Thyroid gland (tissue), 4 donors: ENCODE results near the gene IMP3. TPM values are rescaled to one million over a fixed set of nuclear protein-coding genes. Genes with fewer than 3 reads are reported as not detected.

Experiments used
- DNase-seq, 2 donors: peaks; one replicate each; pipeline ENCODE4 v3.0.0-alpha.2; 2019
- H3K27ac ChIP-seq, 3 donors: fragments of 200-600 bp; sonication (generic); 1 replicate in 2 of 3; 2 replicates in 1 of 3; pipeline ENCODE4 v1.5.1; 2016 to 2019; ENCODE audit warnings: mild to moderate bottlenecking in 1 of 3, moderate library complexity in 1 of 3
- H3K27me3 ChIP-seq: fragments of 200-600 bp; sonication (generic); one replicate; pipeline ENCODE4 v1.5.1; 2019
- H3K36me3 ChIP-seq, 2 donors: fragments of 200-600 bp; sonication (generic); one replicate each; pipeline ENCODE4 v1.5.1; 2016 to 2019
- H3K4me1 ChIP-seq, 2 donors: fragments of 200-600 bp; sonication (generic); one replicate each; pipeline ENCODE4 v1.5.1; 2017 to 2019
- H3K4me3 ChIP-seq, 3 donors: fragments of 200-600 bp; sonication (generic); replicated peaks in 1 of 3; 1 replicate in 2 of 3; 2 replicates in 1 of 3; pipeline ENCODE4 v1.5.1; 2016; ENCODE audit warnings: mild to moderate bottlenecking in 1 of 3
- H3K9me3 ChIP-seq: fragments of 200-600 bp; sonication (generic); one replicate; pipeline ENCODE4 v1.5.1; 2017
- POLR2A ChIP-seq, 2 donors: fragments of 450-650 bp; IDR thresholded peaks; one replicate each; pipeline ENCODE4 v1.6.1; 2017; ENCODE audit warnings: antibody characterized with exemption in 2 of 2, mild to moderate bottlenecking in 2 of 2, moderate library complexity in 1 of 2
- WGBS, 2 donors: methylation state at CpG; one replicate each; pipeline ENCODE4 v1.1.5; 2017; 5-methylcytosine and 5-hydroxymethylcytosine counted together
- intact Hi-C: fragments of 100-400 bp; cut with DNase I; formaldehyde crosslinking; loops from one replicate; pipeline ENCODE4 v1.15.1; 2023
- total RNA-seq, 4 donors: library from RNA; depleted of rRNA; stranded (reverse); fragments of >200 nt; gene quantifications; one replicate each; pipeline ENCODE4 v1.2.3, GENCODE V29; 2016
- TF ChIP-seq, protein P1 (sequence below), 6 experiments: fragments of 200-600 bp in 3 of 6; fragments of 450-650 bp in 3 of 6; sonication (generic) in 3 of 6; IDR thresholded peaks; one replicate each; pipeline ENCODE4 v1.5.1; 2016 to 2019; ENCODE audit warnings: antibody characterized with exemption in 6 of 6, mild to moderate bottlenecking in 2 of 6, inconsistent platforms in 1 of 6, moderate library complexity in 1 of 6

IMP3 gene
- total RNA-seq, 4 donors from 2014 or later = 75.2 to 187 (median 133) TPM

DNA sequence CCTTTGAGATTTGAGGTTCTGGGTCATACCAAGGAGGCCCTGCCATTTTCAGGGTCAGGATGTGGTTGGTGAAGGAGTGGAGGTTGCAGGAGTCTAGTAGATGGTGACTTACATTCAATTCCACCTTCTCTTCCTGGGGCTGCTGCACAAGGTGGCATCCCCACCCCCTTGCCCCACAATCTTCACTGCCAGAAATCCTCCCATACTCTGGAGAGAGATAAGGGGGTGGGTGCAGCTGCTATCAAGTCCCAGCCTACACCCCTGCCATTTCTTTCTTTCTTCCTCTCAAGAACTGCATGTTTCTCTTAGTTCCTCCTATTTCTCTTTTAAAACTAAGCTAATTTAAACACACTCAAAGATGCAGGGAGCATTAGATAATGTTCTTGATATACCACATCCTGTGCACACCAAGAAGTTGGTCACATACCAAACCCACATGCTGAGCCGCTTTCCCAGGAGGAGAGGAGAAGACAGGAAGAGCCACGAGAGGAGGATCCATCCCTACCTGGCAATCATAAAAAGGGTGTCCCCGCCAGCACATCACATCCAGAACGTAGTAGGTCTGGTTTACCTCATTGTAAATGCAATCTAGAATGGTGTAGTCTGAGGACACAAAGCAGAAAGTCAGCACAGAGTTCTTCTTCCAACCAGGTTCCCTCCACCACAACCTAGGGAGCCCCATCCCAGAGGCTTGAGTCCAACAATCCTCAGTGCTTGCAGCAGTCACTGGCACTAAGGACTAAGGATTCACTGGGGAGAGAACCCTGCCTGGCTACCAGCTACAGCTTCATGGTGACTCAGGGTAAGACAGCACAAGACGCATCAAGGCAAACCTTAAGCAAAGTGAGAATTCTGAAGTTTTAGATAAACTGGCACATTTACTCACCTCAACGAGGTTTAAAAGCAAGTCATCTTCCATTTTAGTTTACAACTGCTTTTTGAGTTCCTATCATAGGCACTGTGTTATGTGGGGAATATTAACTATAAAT, 33.0 kb downstream of the IMP3 start:
- Histone ChIP-seq H3K4me3 (no peak overlapping the region), H3K4me1 (no peaks in the 10 kb centered on the region), H3K27ac (no peak overlapping the region), H3K36me3 (peaks cover 34 to 43% of the 10 kb centered on the region in 2 donors), H3K9me3 (no peaks in the 10 kb centered on the region), H3K27me3 (no peaks in the 10 kb centered on the region)
- DNase-seq = no peak
- TF ChIP-seq POLR2A (IDR thresholded peaks at IDR 0.05) = no peak
- TF ChIP-seq, protein P1, sequence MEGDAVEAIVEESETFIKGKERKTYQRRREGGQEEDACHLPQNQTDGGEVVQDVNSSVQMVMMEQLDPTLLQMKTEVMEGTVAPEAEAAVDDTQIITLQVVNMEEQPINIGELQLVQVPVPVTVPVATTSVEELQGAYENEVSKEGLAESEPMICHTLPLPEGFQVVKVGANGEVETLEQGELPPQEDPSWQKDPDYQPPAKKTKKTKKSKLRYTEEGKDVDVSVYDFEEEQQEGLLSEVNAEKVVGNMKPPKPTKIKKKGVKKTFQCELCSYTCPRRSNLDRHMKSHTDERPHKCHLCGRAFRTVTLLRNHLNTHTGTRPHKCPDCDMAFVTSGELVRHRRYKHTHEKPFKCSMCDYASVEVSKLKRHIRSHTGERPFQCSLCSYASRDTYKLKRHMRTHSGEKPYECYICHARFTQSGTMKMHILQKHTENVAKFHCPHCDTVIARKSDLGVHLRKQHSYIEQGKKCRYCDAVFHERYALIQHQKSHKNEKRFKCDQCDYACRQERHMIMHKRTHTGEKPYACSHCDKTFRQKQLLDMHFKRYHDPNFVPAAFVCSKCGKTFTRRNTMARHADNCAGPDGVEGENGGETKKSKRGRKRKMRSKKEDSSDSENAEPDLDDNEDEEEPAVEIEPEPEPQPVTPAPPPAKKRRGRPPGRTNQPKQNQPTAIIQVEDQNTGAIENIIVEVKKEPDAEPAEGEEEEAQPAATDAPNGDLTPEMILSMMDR (IDR thresholded peaks at IDR 0.05) = no peak
- intact Hi-C loops = no loop called here
- 87 to 94% methylated on average over 6 of the region's 6 CpGs for WGBS, 2 donors

- no peak for TF ChIP-seq POLR2A (IDR thresholded peaks at IDR 0.05)
- TF ChIP-seq, protein P1 (IDR thresholded peaks at IDR 0.05) = no peak
- DNase-seq = no peak
- Histone ChIP-seq H3K36me3 (peaks cover 34 to 43% of the 10 kb centered on the region in 2 donors), H3K27me3 (no peaks in the 10 kb centered on the region), H3K4me3 (no peak overlapping the region), H3K4me1 (peaks cover 0 to 4% of the 10 kb centered on the region in 2 donors), H3K9me3 (no peaks in the 10 kb centered on the region), H3K27ac (no peak overlapping the region)
- WGBS, 2 donors = 95 to 97% methylated on average over 8 of the region's 8 CpGs
- intact Hi-C loops = no loop called here
Observed at GRCh38 chr15:75606026-75606425, 34.0 kb downstream of the IMP3 start.

GRCh38 chr15:75599401-75599800, 40.6 kb downstream of the IMP3 start:
- peak overlapping the region; percentile 57 to 92 (median 79) for H3K27ac ChIP-seq
- TF ChIP-seq, protein P1 (IDR thresholded peaks at IDR 0.05) = no peak
- no peaks in the 10 kb centered on the region for H3K9me3 ChIP-seq
- no peak overlapping the region for H3K4me3 ChIP-seq
- H3K36me3 ChIP-seq = peaks cover 4 to 5% of the 10 kb centered on the region in 2 donors
- H3K4me1 ChIP-seq = peaks cover 49 to 58% of the 10 kb centered on the region in 2 donors
- WGBS, 2 donors = 64 to 87% methylated on average over 2 of the region's 2 CpGs
- DNase-seq = no peak
- no peaks in the 10 kb centered on the region for H3K27me3 ChIP-seq
- intact Hi-C loops = no loop called here

- 90 to 96% methylated on average over 3 to 4 of the region's 4 CpGs for WGBS, 2 donors
- Histone ChIP-seq H3K36me3 (peaks cover 4 to 5% of the 10 kb centered on the region in 2 donors), H3K4me3 (no peak overlapping the region), H3K27ac (peak overlapping the region; percentile 57 to 92 (median 79)), H3K9me3 (no peaks in the 10 kb centered on the region), H3K27me3 (no peaks in the 10 kb centered on the region), H3K4me1 (peaks cover 49 to 62% of the 10 kb centered on the region in 2 donors)
- no peak for DNase-seq
- TF ChIP-seq POLR2A (IDR thresholded peaks at IDR 0.05) = no peak
- TF ChIP-seq, protein P1 (IDR thresholded peaks at IDR 0.05) = no peak
- intact Hi-C loops = no loop called here
Observed at GRCh38 chr15:75598361-75598760, 41.7 kb downstream of the IMP3 start.
